Karpas-422 (cell line): Measurements from ENCODE around the gene SAYSD1. TPM values are rescaled to one million over a fixed set of nuclear protein-coding genes. Genes with fewer than 3 reads are reported as not detected.

Experiments used
- DNase-seq: peaks from one replicate; pipeline ENCODE4 v3.0.0-alpha.2; 2015
- H2AFZ ChIP-seq: fragments of 200-600 bp; sonication (generic); 2 replicates; pipeline ENCODE4 v1.6.1; 2014; ENCODE audit warnings: antibody characterized with exemption, low read length, mixed read lengths
- H3K27ac ChIP-seq: fragments of 200-600 bp; sonication (generic); 2 replicates; pipeline ENCODE4 v1.5.1; 2014; ENCODE audit warnings: mild to moderate bottlenecking, low read length, moderate library complexity
- H3K27me3 ChIP-seq: fragments of 200-600 bp; sonication (generic); 2 replicates; pipeline ENCODE4 v1.6.1; 2014; ENCODE audit warnings: low read length, mixed read lengths
- H3K36me3 ChIP-seq: fragments of 200-600 bp; sonication (generic); 2 replicates; pipeline ENCODE4 v1.6.1; 2014; ENCODE audit warnings: low read length, mixed read lengths; ENCODE audit not compliant: insufficient read depth
- H3K4me1 ChIP-seq: fragments of 200-600 bp; sonication (generic); 2 replicates; pipeline ENCODE4 v1.6.1; 2014; ENCODE audit warnings: mild to moderate bottlenecking, low read length, mixed read lengths
- H3K4me2 ChIP-seq: fragments of 200-600 bp; sonication (generic); 2 replicates; pipeline ENCODE4 v1.6.1; 2014; ENCODE audit warnings: low read length, low read depth, mild to moderate bottlenecking; ENCODE audit not compliant: poor library complexity, severe bottlenecking
- H3K4me3 ChIP-seq: fragments of 200-600 bp; sonication (generic); 2 replicates; pipeline ENCODE4 v1.5.1; 2014; ENCODE audit warnings: mild to moderate bottlenecking, antibody characterized with exemption, low read length, mixed read lengths
- H3K79me2 ChIP-seq: fragments of 200-600 bp; sonication (generic); 2 replicates; pipeline ENCODE4 v1.6.1; 2014; ENCODE audit warnings: mild to moderate bottlenecking, low read length, mixed read lengths
- H3K9ac ChIP-seq: fragments of 200-600 bp; sonication (generic); 2 replicates; pipeline ENCODE4 v1.6.0; 2014; ENCODE audit warnings: low read length
- H3K9me2 ChIP-seq: fragments of 200-600 bp; sonication (generic), shearing (Covaris generic); replicated peaks from 2 replicates; pipeline ENCODE4 v1.6.0; 2014; ENCODE audit warnings: mild to moderate bottlenecking, low read length, moderate library complexity; ENCODE audit not compliant: insufficient read depth
- H3K9me3 ChIP-seq: fragments of 300-700, 200-600 bp; sonication (generic); 2 replicates; pipeline ENCODE4 v1.6.1; 2014; ENCODE audit warnings: low read length, mixed read lengths
- H4K20me1 ChIP-seq: fragments of 200-600 bp; sonication (generic); 2 replicates; pipeline ENCODE4 v1.6.1; 2014; ENCODE audit warnings: mild to moderate bottlenecking, antibody characterized with exemption, low read length, low read depth; ENCODE audit not compliant: insufficient read depth
- total RNA-seq: library from RNA; depleted of rRNA; stranded (reverse); fragments of >200 nt; shearing (Covaris generic); gene quantifications from 2 replicates; pipeline ENCODE4 v1.2.3, GENCODE V29; 2014; ENCODE audit warnings: low replicate concordance; rRNA removed

SAYSD1 gene
- total RNA-seq, 1 experiment from 2014 or later = 15.3 TPM

DNA sequence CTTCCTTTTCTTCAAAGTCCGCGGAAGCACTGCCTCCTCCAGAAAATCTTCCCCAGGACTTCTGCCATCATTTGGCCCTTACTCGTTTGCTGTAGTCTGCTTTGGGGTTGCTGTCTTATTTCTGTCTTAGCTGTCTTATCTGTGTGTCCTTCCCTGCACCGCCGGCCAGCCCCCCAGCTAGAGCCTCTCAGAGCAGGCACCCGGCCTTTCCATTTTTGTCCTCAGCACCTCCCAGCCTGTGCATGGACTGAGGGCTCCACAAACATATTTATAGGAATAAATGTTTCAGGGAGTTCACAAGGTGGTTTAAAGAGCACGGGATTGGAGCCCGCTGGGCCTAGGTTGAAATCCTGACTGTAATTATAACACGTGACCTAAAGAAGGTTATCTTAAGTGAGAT, 58.3 kb downstream of the SAYSD1 start:
- H4K20me1 ChIP-seq = no peaks in the 10 kb centered on the region
- no peaks in the 10 kb centered on the region for H3K9me2 ChIP-seq
- no peak overlapping the region for H3K9ac ChIP-seq
- H3K36me3 ChIP-seq = no peaks in the 10 kb centered on the region
- no peak overlapping the region for H3K27ac ChIP-seq
- no peaks in the 10 kb centered on the region for H3K79me2 ChIP-seq
- no peak overlapping the region for H3K4me2 ChIP-seq
- H3K4me3 ChIP-seq = no peak overlapping the region
- H3K9me3 ChIP-seq = no peaks in the 10 kb centered on the region
- no peak overlapping the region for H2AFZ ChIP-seq
- H3K4me1 ChIP-seq = no peaks in the 10 kb centered on the region
- DNase-seq = no peak
- no peaks in the 10 kb centered on the region for H3K27me3 ChIP-seq

DNA sequence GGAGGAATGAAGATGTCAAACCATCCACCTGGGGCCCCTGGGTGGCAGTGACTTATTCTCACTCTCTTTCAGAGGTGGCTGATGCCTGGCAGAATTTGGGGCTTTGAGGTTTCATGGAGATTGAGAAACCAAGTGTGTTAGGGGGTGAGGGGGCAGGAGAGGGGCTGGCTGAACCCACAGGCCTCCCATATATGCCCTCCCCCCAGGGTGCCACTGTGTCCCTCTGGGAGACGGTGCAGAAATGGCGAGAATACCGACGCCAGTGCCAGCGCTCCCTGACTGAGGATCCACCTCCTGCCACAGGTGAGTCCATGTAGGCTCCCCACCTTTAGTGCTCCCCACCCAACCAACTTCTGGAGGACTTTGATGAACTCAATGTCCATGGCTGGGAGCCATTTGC, 58.8 kb downstream of the SAYSD1 start:
- Histone ChIP-seq H2AFZ (no peak overlapping the region), H3K27me3 (no peaks in the 10 kb centered on the region), H3K4me2 (no peak overlapping the region), H3K27ac (no peak overlapping the region), H3K4me1 (no peaks in the 10 kb centered on the region), H3K9me3 (no peaks in the 10 kb centered on the region), H3K36me3 (no peaks in the 10 kb centered on the region), H3K79me2 (no peaks in the 10 kb centered on the region), H3K9ac (no peak overlapping the region), H4K20me1 (no peaks in the 10 kb centered on the region), H3K4me3 (no peak overlapping the region), H3K9me2 (no peaks in the 10 kb centered on the region)
- no peak for DNase-seq

DNA sequence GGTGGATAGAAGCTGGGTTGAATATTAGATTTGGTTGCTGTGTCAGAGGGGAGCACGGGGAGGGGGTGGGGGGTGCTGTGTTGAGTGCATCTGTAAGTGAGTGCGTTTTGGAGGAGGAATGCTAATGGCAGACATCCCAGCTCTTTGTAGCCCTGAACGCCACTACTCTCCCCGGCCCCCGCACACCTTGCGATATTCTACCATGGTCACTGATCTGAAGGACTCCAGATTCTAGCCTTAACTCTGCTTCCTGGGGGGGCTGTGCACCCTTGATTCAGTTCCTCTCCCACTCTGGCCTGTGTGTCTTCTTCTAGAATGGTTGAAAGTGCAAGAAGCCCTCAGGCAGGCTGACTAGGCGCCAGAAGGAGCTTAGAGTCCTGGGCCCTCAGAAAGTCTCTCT, 59.3 kb downstream of the SAYSD1 start:
- Histone ChIP-seq H3K4me2 (no peak overlapping the region), H3K36me3 (no peaks in the 10 kb centered on the region), H2AFZ (no peak overlapping the region), H4K20me1 (no peaks in the 10 kb centered on the region), H3K4me1 (no peaks in the 10 kb centered on the region), H3K27ac (no peak overlapping the region), H3K27me3 (no peaks in the 10 kb centered on the region), H3K9ac (no peak overlapping the region), H3K79me2 (no peaks in the 10 kb centered on the region), H3K4me3 (no peak overlapping the region), H3K9me3 (no peaks in the 10 kb centered on the region), H3K9me2 (no peaks in the 10 kb centered on the region)
- no peak for DNase-seq

DNA sequence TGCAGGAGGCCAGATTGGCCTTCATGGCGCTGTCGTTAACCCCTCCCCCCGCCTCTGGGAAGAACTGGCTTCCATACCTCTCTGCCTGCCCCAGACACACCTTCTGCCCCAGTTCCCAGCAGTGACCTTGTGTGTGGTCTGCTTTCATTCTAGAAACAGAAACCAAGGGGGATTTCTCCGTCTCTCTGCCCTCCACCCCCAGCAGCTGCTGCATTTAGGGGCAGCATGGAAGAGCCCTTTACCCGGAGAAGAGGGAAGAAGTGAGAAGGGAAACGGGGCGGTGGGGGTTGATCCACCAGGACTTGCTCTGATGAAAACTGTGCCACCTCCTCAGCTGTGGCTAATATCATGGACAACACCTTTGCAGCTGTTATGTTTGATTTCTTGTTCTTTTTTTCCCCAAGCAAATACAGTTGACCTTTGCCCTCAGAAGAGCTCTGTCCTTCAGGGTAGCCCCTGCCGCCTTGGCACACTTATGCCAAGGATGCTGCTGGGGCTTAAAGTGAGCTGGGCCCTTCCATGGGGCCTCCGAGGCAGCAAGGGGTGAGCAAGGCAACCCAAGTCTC, 60.3 kb downstream of the SAYSD1 start:
- no peak overlapping the region for H3K4me3 ChIP-seq
- no peaks in the 10 kb centered on the region for H3K4me1 ChIP-seq
- H3K4me2 ChIP-seq = no peak overlapping the region
- H3K27ac ChIP-seq = no peak overlapping the region
- H3K79me2 ChIP-seq = no peaks in the 10 kb centered on the region
- no peaks in the 10 kb centered on the region for H4K20me1 ChIP-seq
- H3K9ac ChIP-seq = no peak overlapping the region
- H3K9me2 ChIP-seq = no peaks in the 10 kb centered on the region
- no peaks in the 10 kb centered on the region for H3K9me3 ChIP-seq
- no peaks in the 10 kb centered on the region for H3K27me3 ChIP-seq
- H2AFZ ChIP-seq = no peak overlapping the region
- DNase-seq = no peak
- H3K36me3 ChIP-seq = no peaks in the 10 kb centered on the region

Other genes with a start within 250 kb of the SAYSD1 start
- not detected in 2 replicates for gene GLP1R, start 66.4 kb downstream of the SAYSD1 start, total RNA-seq
- not detected in 2 replicates for gene KCNK5, start 114.3 kb upstream of the SAYSD1 start, total RNA-seq
- gene KCNK17, start 199.2 kb upstream of the SAYSD1 start, total RNA-seq = not detected in 2 replicates
- gene KCNK16, start 207.5 kb upstream of the SAYSD1 start, total RNA-seq = not detected in 2 replicates